ENCODE measurements around the gene LMNB1.
"Not testable (repeated sequence)": the region's sequence is repeated elsewhere in the genome, so short reads cannot be mapped to it uniquely, and the experiment has no call there.

The LMNB1 gene

DNA sequence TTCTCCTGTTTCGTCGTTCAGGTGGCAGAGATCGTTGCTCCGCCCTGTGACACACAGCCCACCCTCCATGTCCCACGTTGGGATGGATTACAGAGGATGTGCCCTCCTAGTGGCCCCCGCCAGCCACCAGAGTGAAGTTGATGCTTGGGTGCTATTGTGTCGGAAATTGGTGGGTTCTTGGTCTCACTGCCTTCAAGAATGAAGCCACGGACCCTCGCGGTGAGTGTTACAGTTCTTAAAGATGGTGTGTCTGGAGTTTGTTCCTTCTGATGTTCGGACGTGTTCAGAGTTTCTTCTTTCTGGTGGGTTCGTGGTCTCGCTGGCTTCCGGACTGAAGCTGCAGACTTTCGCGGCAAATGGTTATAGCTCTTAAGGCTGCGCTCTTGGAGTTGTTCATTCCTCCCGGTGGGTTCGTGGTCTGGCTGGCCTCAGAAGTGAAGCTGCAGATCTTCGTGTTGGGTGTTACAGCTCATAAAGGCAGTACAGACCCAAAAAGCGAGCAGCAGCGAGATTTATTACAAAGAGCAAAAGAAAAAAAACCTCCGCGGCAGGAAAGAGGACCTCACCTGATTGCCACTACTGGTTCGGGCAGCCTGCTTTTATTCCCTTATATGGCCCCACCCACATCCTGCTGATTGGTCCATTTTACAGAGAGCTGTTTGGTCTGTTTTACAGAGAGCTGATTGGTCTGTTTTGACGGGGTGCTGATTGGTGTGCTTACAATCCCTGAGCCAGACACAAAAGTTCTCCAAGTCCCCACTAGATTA lies 76.8 kb downstream of the LMNB1 start:
- DNase-seq (ENCODE audit: low read depth, low spot score) = not testable (repeated sequence)

- no peak for DNase-seq (ENCODE audit: low read depth, low spot score)
These were observed 77.7 kb downstream of the LMNB1 start for GRCh38 chr5:126854526-126855110.

DNA sequence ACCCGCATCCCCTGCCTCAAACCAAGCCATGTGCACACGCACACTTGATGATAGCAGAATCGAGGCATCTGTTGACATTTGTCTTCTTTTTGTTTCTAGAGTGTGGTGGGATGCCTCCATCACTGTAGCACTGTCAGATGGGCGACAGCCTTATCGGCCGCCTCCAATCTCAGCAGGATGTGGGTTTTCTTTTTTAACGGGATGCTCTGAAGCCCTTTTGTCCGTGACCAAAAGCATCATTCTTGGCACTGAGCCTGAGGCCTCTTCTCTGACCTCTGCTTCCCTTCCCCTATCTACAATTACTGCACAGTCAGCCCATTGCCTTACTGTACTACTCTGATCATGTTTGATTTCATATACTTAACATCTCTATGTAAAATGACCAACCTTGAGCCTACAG lies 78.3 kb downstream of the LMNB1 start:
- no peak for DNase-seq (ENCODE audit: low read depth, low spot score)

- DNase-seq (ENCODE audit: low read depth, low spot score) = no peak
These were observed 80.8 kb downstream of the LMNB1 start for GRCh38 chr5:126857472-126858410.

GRCh38 chr5:126858441-126858840 lies 81.5 kb downstream of the LMNB1 start:
- DNase-seq (ENCODE audit: low read depth, low spot score) = no peak

GRCh38 chr5:126863402-126863801 lies 86.5 kb downstream of the LMNB1 start:
- DNase-seq (ENCODE audit: low read depth, low spot score) = no peak

DNA sequence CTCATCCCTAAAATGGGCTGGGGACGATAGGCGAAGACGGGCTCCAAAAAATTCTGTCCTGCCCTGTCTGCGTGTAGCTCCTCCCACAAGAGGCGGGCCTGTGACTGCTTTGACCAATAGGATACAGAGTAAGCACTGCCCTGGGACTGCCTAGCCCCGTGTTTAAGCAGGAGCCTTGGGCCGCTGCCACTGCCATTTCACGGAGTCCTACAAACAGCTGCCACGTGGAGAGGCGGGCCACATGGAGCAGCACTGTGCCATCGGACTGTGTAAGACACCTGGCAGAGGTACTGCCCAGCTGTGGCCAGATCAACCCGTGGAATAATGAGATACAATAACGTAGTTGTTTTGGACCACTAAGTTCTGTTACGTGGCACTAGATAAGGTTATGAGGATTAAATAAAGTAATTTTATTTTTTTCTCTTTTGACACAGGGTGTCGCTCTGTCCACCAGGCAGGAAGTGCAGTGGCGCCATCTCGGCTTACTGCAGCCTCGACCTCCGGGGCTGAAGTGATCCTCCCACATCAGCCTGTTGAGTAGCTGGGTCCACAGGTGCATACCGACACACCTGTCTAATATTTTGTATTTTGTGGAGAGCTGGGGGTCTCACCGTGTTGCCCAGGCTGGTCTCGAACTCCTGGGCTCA lies 87.2 kb downstream of the LMNB1 start:
- DNase-seq (ENCODE audit: low read depth, low spot score) = no peak

GRCh38 chr5:126865299-126865698 lies 88.4 kb downstream of the LMNB1 start:
- DNase-seq (ENCODE audit: low read depth, low spot score) = no peak

DNA sequence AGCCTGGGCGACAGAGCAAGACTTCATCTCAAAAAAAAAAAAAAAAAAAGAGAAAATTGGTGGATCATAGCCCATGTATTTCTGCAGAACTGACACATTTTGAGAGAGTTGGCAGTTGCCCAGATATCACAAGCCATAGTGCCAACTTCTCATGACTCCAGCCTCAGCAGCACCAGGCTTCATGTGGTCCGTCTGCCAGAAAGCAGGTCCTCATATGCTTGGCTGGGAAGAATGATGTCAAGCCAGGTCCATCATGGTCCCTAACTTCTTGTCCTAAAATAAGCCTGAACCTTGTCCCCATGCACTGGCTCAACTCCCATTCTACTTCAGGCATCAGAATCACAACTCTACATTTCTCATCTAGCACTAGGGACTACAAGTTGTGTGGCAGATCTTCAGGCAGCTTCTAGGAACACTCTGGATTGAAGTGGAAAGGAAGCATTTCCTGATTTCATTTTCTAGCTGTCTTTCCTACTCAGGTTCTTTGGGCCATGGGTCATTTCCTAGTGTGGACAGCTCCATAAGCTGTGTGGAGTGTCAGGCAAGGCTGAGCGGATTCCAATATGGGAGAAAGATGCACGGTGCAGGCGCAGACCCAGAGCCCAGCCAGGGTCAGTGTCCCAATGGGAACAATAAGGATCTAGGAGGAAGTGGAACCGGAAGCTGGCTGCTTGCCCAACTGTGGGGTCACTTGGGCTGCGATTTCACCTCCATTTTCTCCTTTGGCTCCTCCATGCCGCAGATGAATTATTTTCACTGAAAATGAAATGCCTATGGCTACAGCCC lies 90.1 kb downstream of the LMNB1 start:
- no peak for DNase-seq (ENCODE audit: low read depth, low spot score)

- DNase-seq (ENCODE audit: low read depth, low spot score) = no peak
These were observed 91.5 kb downstream of the LMNB1 start for GRCh38 chr5:126868338-126869004.

- no peak for DNase-seq (ENCODE audit: low read depth, low spot score)
These were observed 92.1 kb downstream of the LMNB1 start for GRCh38 chr5:126869005-126869451.

- DNase-seq (ENCODE audit: low read depth, low spot score) = no peak
These were observed 94.5 kb downstream of the LMNB1 start for GRCh38 chr5:126871441-126871840.

DNA sequence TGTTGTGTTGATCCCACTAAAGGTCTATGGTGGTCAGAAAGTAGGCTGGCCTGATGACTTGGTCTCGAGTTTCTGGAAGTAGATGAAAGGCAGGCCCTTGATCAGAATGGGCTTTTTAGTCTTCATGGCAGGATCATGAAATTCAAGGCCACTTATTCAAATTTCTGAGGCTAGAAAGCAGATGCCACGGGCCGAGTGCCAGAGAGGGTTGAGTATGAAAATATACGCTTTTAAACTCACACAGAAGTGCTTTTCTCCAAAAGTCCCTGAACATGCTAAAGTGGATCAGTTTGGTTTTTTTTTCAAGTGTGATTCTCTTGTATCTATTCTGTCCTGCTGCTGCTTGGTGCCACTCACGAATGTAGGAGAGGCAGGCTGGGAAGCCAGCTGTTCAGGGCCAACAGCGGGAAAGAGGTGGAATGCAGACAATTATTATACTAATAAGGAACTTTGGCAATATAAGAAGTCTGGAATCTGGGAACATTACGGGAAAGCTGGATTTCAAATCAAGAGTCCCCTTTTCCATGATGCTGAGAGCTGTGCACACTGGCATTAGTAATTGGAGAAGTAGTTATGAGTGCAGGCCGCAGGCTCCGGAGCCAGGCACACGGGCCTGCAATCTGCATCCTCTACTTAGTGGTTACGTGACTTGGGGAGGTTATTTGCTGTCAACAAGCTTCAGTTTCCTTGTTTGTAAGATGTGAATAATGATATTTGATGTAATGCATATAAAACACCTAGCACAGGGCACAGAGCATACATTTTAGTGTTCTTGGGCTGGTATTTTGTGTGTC lies 95.8 kb downstream of the LMNB1 start:
- DNase-seq (ENCODE audit: low read depth, low spot score) = no peak

- DNase-seq (ENCODE audit: low read depth, low spot score) = no peak
These were observed 98.4 kb downstream of the LMNB1 start for GRCh38 chr5:126875303-126875785.

DNA sequence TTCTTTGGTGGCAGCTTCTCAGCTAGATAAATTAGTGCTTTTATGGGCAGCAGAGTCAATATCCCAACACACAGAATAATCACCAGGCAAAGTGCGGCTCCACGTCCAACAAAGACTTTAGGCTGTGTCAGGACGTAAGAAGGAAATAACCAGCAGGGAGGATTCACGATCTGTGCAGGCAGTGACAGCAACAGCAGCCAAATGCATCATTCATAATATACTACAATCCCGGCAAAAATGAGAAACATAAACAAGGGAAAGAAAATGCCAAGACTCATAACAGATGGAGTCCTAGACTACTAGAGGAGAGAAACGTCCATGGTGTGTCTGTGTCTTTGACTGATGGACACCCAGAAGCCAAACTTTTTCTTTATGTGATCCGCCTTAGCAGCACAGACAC lies 100.7 kb downstream of the LMNB1 start:
- no peak for DNase-seq (ENCODE audit: low read depth, low spot score)

DNA sequence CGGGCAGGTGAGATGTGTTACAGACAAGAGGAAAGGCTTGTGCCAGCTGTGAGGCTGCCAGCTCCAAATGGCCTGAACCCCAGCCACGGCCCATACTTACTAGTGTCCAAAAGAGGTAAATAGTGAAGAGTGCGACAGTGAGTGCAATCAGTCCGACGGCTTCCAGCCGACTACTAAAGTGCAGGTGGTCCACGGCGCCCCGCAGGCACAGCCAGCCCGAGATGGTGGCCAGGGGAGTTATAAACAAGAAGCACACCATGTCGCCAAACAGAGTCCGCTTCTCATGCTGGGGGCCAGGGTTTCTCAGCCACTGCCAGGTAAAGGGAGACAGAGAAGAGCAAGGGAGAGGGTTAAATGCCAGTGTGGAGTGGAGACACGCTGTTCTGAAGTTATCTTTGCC lies 101.1 kb downstream of the LMNB1 start:
- no peak for DNase-seq (ENCODE audit: low read depth, low spot score)

GRCh38 chr5:126878634-126879033 lies 101.7 kb downstream of the LMNB1 start:
- no peak for DNase-seq (ENCODE audit: low read depth, low spot score)

- no peak for DNase-seq (ENCODE audit: low read depth, low spot score)
These were observed 105.1 kb downstream of the LMNB1 start for GRCh38 chr5:126881821-126882600.

All from brain pericyte (primary cell).